ENCODE measurements around the gene ATP8A2.

Gene ATP8A2

GRCh38 chr13:25371875-25372283 lies at the start of gene ATP8A2:
Gene ATP8A2 (plus strand): TSS chr13:25371974. CDS start chr13:25372213, 239 bp downstream.
- Histone ChIP-seq H3K9ac (ENCODE audit: low read length) (no peak within 1 kb of the TSS), H3K4me2 (ENCODE audit: low read depth, low read length) (no peak within 1 kb of the TSS), H3K9me3 (replicated peaks; ENCODE audit: insufficient read depth, low read length) (no peaks in the 10 kb centered on the region), H3K27ac (ENCODE audit: low read length) (no peak within 1 kb of the TSS), H3F3A (ENCODE audit: insufficient read depth, low read length) (no peaks in the 10 kb centered on the region), H3K4me1 (ENCODE audit: low read length) (no peaks in the 10 kb centered on the region), H3K27me3 (replicated peaks; ENCODE audit: insufficient read depth, low read length) (no peaks in the 10 kb centered on the region), H3K9me2 (replicated peaks; ENCODE audit: insufficient read depth, low read length) (no peaks in the 10 kb centered on the region), H3K79me2 (ENCODE audit: low read length) (no peaks in the 10 kb centered on the region), H4K20me1 (ENCODE audit: insufficient read depth, low read length) (no peaks in the 10 kb centered on the region), H3K36me3 (replicated peaks; ENCODE audit: insufficient read depth, low read length) (no peaks in the 10 kb centered on the region), H3K4me3 (ENCODE audit: low read length) (no peak within 1 kb of the TSS), H2AFZ (ENCODE audit: low read length) (no peak within 1 kb of the TSS)
- DNase-seq: no peak
- TF ChIP-seq EZH2phosphoT487 (IDR thresholded peaks at IDR 0.05; ENCODE audit: low read length) (no peak), EZH2 (optimal IDR thresholded peaks at IDR 0.05; ENCODE audit: low read depth, low read length) (no peak), CTCF (IDR thresholded peaks at IDR 0.05; ENCODE audit: low read length) (no peak)

- Histone ChIP-seq H3K36me3 (replicated peaks; ENCODE audit: insufficient read depth, low read length) (no peaks in the 10 kb centered on the region; the same call in 1 of the 2 replicates), H3K79me2 (ENCODE audit: low read length) (no peaks in the 10 kb centered on the region), H3K27ac (ENCODE audit: low read length) (no peak overlapping the region), H3K4me2 (ENCODE audit: low read depth, low read length) (no peak overlapping the region), H2AFZ (ENCODE audit: low read length) (no peak overlapping the region), H3K9me3 (replicated peaks; ENCODE audit: insufficient read depth, low read length) (no peaks in the 10 kb centered on the region), H3K9ac (ENCODE audit: low read length) (no peak overlapping the region), H3K9me2 (replicated peaks; ENCODE audit: insufficient read depth, low read length) (no peaks in the 10 kb centered on the region), H3K4me1 (ENCODE audit: low read length) (no peaks in the 10 kb centered on the region), H4K20me1 (ENCODE audit: insufficient read depth, low read length) (no peaks in the 10 kb centered on the region), H3K27me3 (replicated peaks; ENCODE audit: insufficient read depth, low read length) (no peaks in the 10 kb centered on the region), H3F3A (ENCODE audit: insufficient read depth, low read length) (no peaks in the 10 kb centered on the region; the same call in 1 of the 2 replicates), H3K4me3 (ENCODE audit: low read length) (no peak overlapping the region)
- DNase-seq: no peak
- no peak for TF ChIP-seq EZH2phosphoT487 (IDR thresholded peaks at IDR 0.05; ENCODE audit: low read length)
- TF ChIP-seq CTCF (IDR thresholded peaks at IDR 0.05; ENCODE audit: low read length): no peak
- TF ChIP-seq EZH2 (optimal IDR thresholded peaks at IDR 0.05; ENCODE audit: low read depth, low read length): no peak
These were observed 47.7 kb upstream of the ATP8A2 start for GRCh38 chr13:25324100-25324499.

- no peaks in the 10 kb centered on the region for H3K4me1 ChIP-seq (ENCODE audit: low read length)
- no peak overlapping the region for H3K9ac ChIP-seq (ENCODE audit: low read length)
- no peak overlapping the region for H2AFZ ChIP-seq (ENCODE audit: low read length)
- H3K36me3 ChIP-seq (replicated peaks; ENCODE audit: insufficient read depth, low read length): no peaks in the 10 kb centered on the region; the same call in 1 of the 2 replicates
- no peaks in the 10 kb centered on the region for H3K27me3 ChIP-seq (replicated peaks; ENCODE audit: insufficient read depth, low read length)
- no peaks in the 10 kb centered on the region for H3K79me2 ChIP-seq (ENCODE audit: low read length)
- no peak overlapping the region for H3K4me3 ChIP-seq (ENCODE audit: low read length)
- TF ChIP-seq EZH2phosphoT487 (IDR thresholded peaks at IDR 0.05; ENCODE audit: low read length) (no peak), CTCF (IDR thresholded peaks at IDR 0.05; ENCODE audit: low read length) (no peak), EZH2 (optimal IDR thresholded peaks at IDR 0.05; ENCODE audit: low read depth, low read length) (no peak)
- no peaks in the 10 kb centered on the region for H3K9me3 ChIP-seq (replicated peaks; ENCODE audit: insufficient read depth, low read length)
- H3K27ac ChIP-seq (ENCODE audit: low read length): no peak overlapping the region
- H3K9me2 ChIP-seq (replicated peaks; ENCODE audit: insufficient read depth, low read length): no peaks in the 10 kb centered on the region
- DNase-seq: no peak
- no peak overlapping the region for H3K4me2 ChIP-seq (ENCODE audit: low read depth, low read length)
- no peaks in the 10 kb centered on the region for H3F3A ChIP-seq (ENCODE audit: insufficient read depth, low read length)
- H4K20me1 ChIP-seq (ENCODE audit: insufficient read depth, low read length): no peaks in the 10 kb centered on the region
These were observed 42.1 kb upstream of the ATP8A2 start for GRCh38 chr13:25329706-25330105.

All from MM.1S (cell line).